Trophoblast cell (in vitro differentiated cells and primary cell): ENCODE measurements around the gene PSMD5.
"Not testable (repeated sequence)": the region's sequence is repeated elsewhere in the genome, so short reads cannot be mapped to it uniquely, and the experiment has no call there.

Source experiments
- DNase-seq, 2 donors: peaks; one replicate each; pipeline ENCODE4 v3.0.0-alpha.2; 2016
- H2AFZ ChIP-seq: 2 replicates; pipeline ENCODE4 v1.6.1; 2013; ENCODE audit warnings: low read length, moderate library complexity, mild to moderate bottlenecking; ENCODE audit not compliant: insufficient read depth, poor library complexity
- H2AK5ac ChIP-seq: 2 replicates; pipeline ENCODE4 v1.6.1; 2013; ENCODE audit warnings: mild to moderate bottlenecking, low read length
- H2BK120ac ChIP-seq: 2 replicates; pipeline ENCODE4 v1.6.1; 2013; ENCODE audit warnings: low read length, mild to moderate bottlenecking, moderate library complexity; ENCODE audit not compliant: insufficient read depth, poor library complexity
- H2BK12ac ChIP-seq: 2 replicates; pipeline ENCODE4 v1.6.1; 2013; ENCODE audit warnings: mild to moderate bottlenecking, low read length, moderate library complexity
- H2BK5ac ChIP-seq: 2 replicates; pipeline ENCODE4 v1.6.1; 2013; ENCODE audit warnings: low read length, low read depth, moderate library complexity, mild to moderate bottlenecking; ENCODE audit not compliant: poor library complexity
- H3K14ac ChIP-seq: 2 replicates; pipeline ENCODE4 v1.6.1; 2013; ENCODE audit warnings: mild to moderate bottlenecking, low read length
- H3K18ac ChIP-seq: 2 replicates; pipeline ENCODE4 v1.6.1; 2013; ENCODE audit warnings: mild to moderate bottlenecking, low read length
- H3K23ac ChIP-seq: 2 replicates; pipeline ENCODE4 v1.6.1; 2013; ENCODE audit warnings: low read length
- H3K27ac ChIP-seq: 2 replicates; pipeline ENCODE4 v1.5.1; 2013; ENCODE audit warnings: low read depth, mild to moderate bottlenecking, inconsistent platforms, low read length, moderate library complexity
- H3K27me3 ChIP-seq: 2 replicates; pipeline ENCODE4 v1.6.1; 2013; ENCODE audit warnings: inconsistent platforms, mild to moderate bottlenecking, low read length, moderate library complexity; ENCODE audit not compliant: insufficient read depth
- H3K36me3 ChIP-seq, 2 experiments: 1 replicate in 1 of 2; 2 replicates in 1 of 2; pipeline ENCODE4 v1.6.1; 2013; ENCODE audit warnings: low read length in 2 of 2, mild to moderate bottlenecking in 2 of 2, moderate library complexity in 1 of 2; ENCODE audit not compliant: insufficient read depth in 2 of 2, control insufficient read depth in 1 of 2
- H3K4ac ChIP-seq: 2 replicates; pipeline ENCODE4 v1.6.1; 2013; ENCODE audit warnings: low read depth, mild to moderate bottlenecking, low read length, moderate library complexity
- H3K4me1 ChIP-seq, 2 experiments: 1 replicate in 1 of 2; 2 replicates in 1 of 2; pipeline ENCODE4 v1.6.1; 2013; ENCODE audit warnings: low read length in 2 of 2, mild to moderate bottlenecking in 2 of 2, moderate library complexity in 1 of 2; ENCODE audit not compliant: insufficient read depth in 2 of 2, control insufficient read depth in 1 of 2
- H3K4me2 ChIP-seq: 2 replicates; pipeline ENCODE4 v1.6.1; 2013; ENCODE audit warnings: inconsistent platforms, mild to moderate bottlenecking, low read length, moderate library complexity
- H3K4me3 ChIP-seq: 2 replicates; pipeline ENCODE4 v1.5.1; 2013; ENCODE audit warnings: mild to moderate bottlenecking, low read depth, low read length, inconsistent platforms
- H3K79me1 ChIP-seq: one replicate; pipeline ENCODE4 v1.6.1; 2013; ENCODE audit warnings: low read length
- H3K79me2 ChIP-seq: 2 replicates; pipeline ENCODE4 v1.6.1; 2013; ENCODE audit warnings: low read length, mild to moderate bottlenecking; ENCODE audit not compliant: control insufficient read depth, insufficient read depth, poor library complexity
- H3K9ac ChIP-seq: 2 replicates; pipeline ENCODE4 v1.6.1; 2013; ENCODE audit warnings: mild to moderate bottlenecking, low read length
- H3K9me3 ChIP-seq: 2 replicates; pipeline ENCODE4 v1.6.1; 2013; ENCODE audit warnings: low read depth, mild to moderate bottlenecking, control low read depth, inconsistent platforms, low read length; ENCODE audit not compliant: insufficient read depth
- H4K12ac ChIP-seq: 2 replicates; pipeline ENCODE4 v1.6.1; 2013; ENCODE audit warnings: low read depth, mild to moderate bottlenecking, low read length, moderate library complexity
- H4K8ac ChIP-seq: 2 replicates; pipeline ENCODE4 v1.6.1; 2013; ENCODE audit warnings: low read depth, mild to moderate bottlenecking, low read length, moderate library complexity
- H4K91ac ChIP-seq: one replicate; pipeline ENCODE4 v1.6.1; 2013; ENCODE audit warnings: low read depth, mild to moderate bottlenecking, low read length, moderate library complexity
- WGBS: extraction: QIAGEN DNeasy Blood & Tissue Kit; methylation state at CpG from one replicate; pipeline ENCODE4 v1.1.7; 2013; ENCODE audit warnings: missing lambda C conversion rate; ENCODE audit not compliant: insufficient read length, insufficient coverage; ENCODE audit errors: extremely low coverage; 5-methylcytosine and 5-hydroxymethylcytosine counted together

The PSMD5 gene

DNA sequence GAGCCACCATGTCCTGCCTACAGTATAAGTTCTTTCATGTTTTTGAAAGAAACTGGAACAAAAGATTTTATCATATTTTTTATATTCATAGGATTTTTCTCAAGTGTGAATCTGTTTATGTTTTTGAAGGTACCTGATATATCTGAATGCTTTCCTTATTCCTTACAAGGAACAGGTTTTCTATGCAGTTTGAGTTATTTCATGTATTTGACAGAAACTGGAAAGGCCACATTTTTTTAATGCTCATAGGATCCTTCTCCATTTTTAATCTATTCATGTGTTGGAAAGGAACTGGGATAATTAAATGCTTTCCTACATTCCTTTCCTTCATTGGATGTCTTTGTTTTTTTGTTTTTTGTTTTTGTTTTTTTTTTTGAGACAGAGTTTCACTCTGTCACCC, 33.8 kb downstream of the PSMD5 start:
- no peak overlapping the region for H2AK5ac ChIP-seq
- no peaks in the 10 kb centered on the region for H3K4me1 ChIP-seq
- no peak overlapping the region for H3K4me3 ChIP-seq
- H3K23ac ChIP-seq: no peak overlapping the region
- H2AFZ ChIP-seq: no peak overlapping the region
- no peak overlapping the region for H2BK120ac ChIP-seq
- H3K36me3 ChIP-seq: no peaks in the 10 kb centered on the region
- no peak overlapping the region for H3K18ac ChIP-seq
- no peak overlapping the region for H3K14ac ChIP-seq
- H4K91ac ChIP-seq: no peak overlapping the region
- no peaks in the 10 kb centered on the region for H3K27me3 ChIP-seq
- no peak overlapping the region for H3K27ac ChIP-seq
- no peaks in the 10 kb centered on the region for H3K79me2 ChIP-seq
- H3K9ac ChIP-seq: no peak overlapping the region
- H3K79me1 ChIP-seq: no peaks in the 10 kb centered on the region
- no peak overlapping the region for H2BK5ac ChIP-seq
- no peak overlapping the region for H3K4me2 ChIP-seq
- peak in 1 of 2 donors; percentile 67 for DNase-seq
- no peak overlapping the region for H2BK12ac ChIP-seq
- H3K9me3 ChIP-seq: peaks cover 2% of the 10 kb centered on the region
- no peak overlapping the region for H4K12ac ChIP-seq
- no peak overlapping the region for H3K4ac ChIP-seq
- H4K8ac ChIP-seq: no peak overlapping the region

DNA sequence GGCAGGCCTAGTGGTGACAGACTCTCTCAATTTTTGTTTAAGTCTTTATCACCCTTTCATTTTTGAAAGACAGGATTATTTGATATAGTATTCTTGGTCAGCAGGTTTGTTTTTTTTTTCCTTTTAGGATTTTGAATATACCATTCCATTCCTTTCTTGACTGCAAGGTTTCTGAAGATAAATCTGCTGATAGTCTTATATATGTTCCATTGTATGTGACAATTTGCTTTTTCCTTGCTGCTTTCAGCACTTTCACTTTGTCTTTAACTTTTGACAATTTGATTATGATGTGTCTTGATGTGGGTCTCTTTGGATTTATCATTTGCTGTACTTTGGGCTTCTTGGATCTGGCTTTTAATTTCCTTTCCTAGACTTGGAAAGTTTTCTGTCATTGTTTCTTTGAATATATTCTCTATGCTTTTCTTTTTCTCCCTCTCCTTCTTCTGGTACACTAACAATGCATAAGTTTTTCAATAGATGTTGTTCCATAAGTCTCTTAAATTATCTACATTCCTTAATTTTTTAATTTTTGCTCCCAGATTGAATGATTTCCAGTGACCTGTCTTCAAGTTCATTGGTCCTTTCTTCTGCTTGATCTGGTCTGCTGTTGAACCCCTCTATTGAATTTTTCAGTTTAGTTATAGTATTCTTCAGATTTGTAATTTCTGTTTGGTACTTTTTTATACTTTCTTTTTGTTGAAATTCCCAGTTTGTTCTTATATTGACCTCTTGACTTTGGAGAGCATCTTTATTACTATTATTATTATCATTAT, 34.9 kb downstream of the PSMD5 start:
- Histone ChIP-seq H2AK5ac (no peak overlapping the region), H3K79me2 (no peaks in the 10 kb centered on the region), H3K9me3 (peaks cover 2% of the 10 kb centered on the region), H2BK12ac (no peak overlapping the region), H4K12ac (no peak overlapping the region), H2AFZ (no peak overlapping the region), H3K27ac (no peak overlapping the region), H2BK5ac (no peak overlapping the region), H3K4ac (no peak overlapping the region), H3K9ac (no peak overlapping the region), H3K27me3 (no peaks in the 10 kb centered on the region), H3K23ac (no peak overlapping the region), H3K18ac (no peak overlapping the region), H3K4me2 (no peak overlapping the region), H3K79me1 (no peaks in the 10 kb centered on the region), H3K14ac (no peak overlapping the region), H3K4me1 (no peaks in the 10 kb centered on the region), H4K91ac (no peak overlapping the region), H3K4me3 (no peak overlapping the region), H2BK120ac (no peak overlapping the region), H4K8ac (no peak overlapping the region), H3K36me3 (no peaks in the 10 kb centered on the region)
- DNase-seq: no peak

DNA sequence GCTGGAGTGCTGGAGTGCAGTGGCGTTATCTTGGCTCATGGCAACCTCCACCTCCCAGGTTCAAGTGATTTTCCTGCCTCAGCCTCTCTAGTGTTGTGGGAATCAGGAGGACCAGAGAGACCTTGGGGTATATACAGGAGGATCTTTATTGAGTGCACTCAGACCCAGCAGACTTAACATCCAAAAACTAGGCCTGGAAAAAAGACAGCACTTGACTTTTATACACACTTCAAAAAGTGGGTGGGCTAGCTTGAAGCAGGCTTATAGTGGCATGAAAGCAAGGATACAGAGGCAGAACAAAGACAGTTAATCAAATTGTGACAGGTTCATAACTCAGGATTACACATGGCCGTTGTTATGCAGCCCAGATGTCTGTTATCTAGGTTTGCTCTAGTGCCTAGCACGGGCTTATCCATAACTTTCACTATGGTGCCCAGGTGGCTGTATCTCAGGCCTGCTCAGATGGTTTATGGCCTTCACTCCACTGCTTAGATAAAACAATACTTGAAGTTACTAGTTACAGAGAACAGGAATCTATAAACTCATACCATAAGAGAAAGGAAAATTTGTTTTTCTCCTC, 37.8 kb downstream of the PSMD5 start:
- H4K12ac ChIP-seq, H4K91ac ChIP-seq, H3K36me3 ChIP-seq, H3K79me2 ChIP-seq, H3K4ac ChIP-seq, H3K4me3 ChIP-seq, H4K8ac ChIP-seq, H2BK12ac ChIP-seq, H3K18ac ChIP-seq, H3K14ac ChIP-seq, H2BK120ac ChIP-seq, H3K27me3 ChIP-seq, H2AFZ ChIP-seq, H3K27ac ChIP-seq, H3K4me1 ChIP-seq, H3K23ac ChIP-seq, DNase-seq, H2BK5ac ChIP-seq, H3K4me2 ChIP-seq, H3K79me1 ChIP-seq, H2AK5ac ChIP-seq, H3K9me3 ChIP-seq, H3K9ac ChIP-seq: not testable (repeated sequence)
- no CpG with 5 or more reads among the region's 3 CpGs for WGBS

DNA sequence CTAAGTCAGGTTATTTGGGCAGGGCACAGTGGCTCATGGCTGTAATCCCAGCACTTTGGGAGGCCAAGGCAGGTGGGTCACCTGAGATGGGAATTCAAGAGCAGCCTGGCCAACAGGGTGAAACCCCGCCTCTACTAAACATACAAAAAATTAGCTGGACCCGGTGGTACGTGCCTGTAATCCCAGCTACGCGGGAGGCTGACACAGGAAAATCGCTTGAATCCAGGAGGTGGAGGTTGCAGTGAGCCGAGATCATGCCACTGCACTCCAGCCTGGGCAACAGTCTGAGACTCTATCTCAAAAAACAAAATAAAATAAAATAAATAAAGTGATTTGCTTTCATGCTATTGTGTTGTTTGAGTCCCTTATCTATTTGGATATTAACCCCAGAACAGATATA, 41.3 kb downstream of the PSMD5 start:
- no CpG with 5 or more reads among the region's 7 CpGs for WGBS
- Histone ChIP-seq H3K79me1 (no peaks in the 10 kb centered on the region), H3K4ac (no peak overlapping the region), H3K23ac (no peak overlapping the region), H3K14ac (no peak overlapping the region), H3K27me3 (no peaks in the 10 kb centered on the region), H2AFZ (no peak overlapping the region), H4K91ac (no peak overlapping the region), H3K9ac (no peak overlapping the region), H3K36me3 (no peaks in the 10 kb centered on the region), H3K27ac (no peak overlapping the region), H2AK5ac (no peak overlapping the region), H3K4me1 (no peaks in the 10 kb centered on the region), H3K18ac (no peak overlapping the region), H2BK5ac (no peak overlapping the region), H4K8ac (no peak overlapping the region), H4K12ac (no peak overlapping the region), H3K4me3 (no peak overlapping the region), H2BK12ac (no peak overlapping the region), H3K4me2 (no peak overlapping the region), H3K9me3 (no peaks in the 10 kb centered on the region), H3K79me2 (no peaks in the 10 kb centered on the region), H2BK120ac (no peak overlapping the region)
- DNase-seq: no peak
